ENCODE results near the gene MASP2.
"Not testable (repeated sequence)": the region's sequence is repeated elsewhere in the genome, so short reads cannot be mapped to it uniquely, and the experiment has no call there.

Gene MASP2

DNA sequence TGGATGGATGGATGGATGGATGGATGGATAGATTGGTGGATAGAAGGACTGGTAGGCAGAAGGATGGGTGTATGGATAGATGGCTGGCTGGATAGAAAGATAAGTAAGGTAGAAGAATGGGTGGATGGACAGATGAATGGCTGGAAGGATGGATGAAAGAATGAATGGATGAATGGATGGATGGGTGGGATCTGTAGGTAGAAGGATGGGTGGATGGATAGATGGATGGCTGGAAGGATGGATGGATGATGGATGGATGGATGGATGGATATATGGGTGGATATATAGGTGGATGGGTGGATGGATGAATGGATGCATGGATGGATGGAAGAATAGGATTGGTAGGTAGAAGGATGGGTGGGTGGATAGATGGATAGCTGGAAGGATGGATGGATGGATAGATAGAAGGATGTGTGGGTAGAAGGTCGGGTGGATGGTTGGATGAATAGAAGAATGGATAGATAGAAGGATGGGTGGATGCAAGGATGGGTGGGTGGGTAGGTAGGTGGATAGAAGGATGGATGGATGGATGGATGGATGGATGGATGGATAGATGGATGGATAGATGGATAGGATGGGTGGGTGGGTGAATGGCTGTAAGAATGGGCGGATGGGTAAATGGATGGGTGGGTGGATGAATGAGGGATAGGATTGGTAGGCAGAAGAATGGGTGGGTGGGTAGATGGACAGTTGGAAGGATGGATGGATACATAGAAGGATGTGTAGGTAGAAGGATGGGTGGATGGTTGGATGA is 7.5 kb downstream of the MASP2 start:
- DNase-seq (ENCODE audit: low read depth in 3 of 3, low spot score in 1 of 3) = no peak

DNA sequence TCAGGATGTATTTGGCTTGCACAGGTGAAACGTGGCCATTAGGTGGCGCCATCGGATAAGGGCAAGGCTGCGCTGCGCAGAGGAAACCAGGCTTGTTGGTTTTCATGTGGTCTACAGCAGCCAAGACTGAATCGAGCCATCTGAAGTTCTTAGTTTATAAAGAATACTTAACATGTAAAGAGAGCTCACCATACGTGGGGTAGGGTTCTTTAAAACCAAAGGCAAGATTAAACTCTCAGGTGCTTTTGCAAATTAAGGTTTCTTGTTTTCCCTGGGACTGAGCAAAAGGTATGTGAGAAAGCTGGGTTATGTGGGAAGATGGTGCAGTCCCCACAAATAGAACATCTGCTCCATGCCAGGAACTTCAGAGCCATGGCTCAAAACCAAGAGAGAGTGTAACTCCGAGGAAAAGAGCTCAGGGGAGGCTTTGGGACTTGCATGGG is 9.3 kb downstream of the MASP2 start:
- DNase-seq (ENCODE audit: low read depth in 3 of 3, low spot score in 1 of 3) = peak; percentile 75 to 84 (median 78)

DNA sequence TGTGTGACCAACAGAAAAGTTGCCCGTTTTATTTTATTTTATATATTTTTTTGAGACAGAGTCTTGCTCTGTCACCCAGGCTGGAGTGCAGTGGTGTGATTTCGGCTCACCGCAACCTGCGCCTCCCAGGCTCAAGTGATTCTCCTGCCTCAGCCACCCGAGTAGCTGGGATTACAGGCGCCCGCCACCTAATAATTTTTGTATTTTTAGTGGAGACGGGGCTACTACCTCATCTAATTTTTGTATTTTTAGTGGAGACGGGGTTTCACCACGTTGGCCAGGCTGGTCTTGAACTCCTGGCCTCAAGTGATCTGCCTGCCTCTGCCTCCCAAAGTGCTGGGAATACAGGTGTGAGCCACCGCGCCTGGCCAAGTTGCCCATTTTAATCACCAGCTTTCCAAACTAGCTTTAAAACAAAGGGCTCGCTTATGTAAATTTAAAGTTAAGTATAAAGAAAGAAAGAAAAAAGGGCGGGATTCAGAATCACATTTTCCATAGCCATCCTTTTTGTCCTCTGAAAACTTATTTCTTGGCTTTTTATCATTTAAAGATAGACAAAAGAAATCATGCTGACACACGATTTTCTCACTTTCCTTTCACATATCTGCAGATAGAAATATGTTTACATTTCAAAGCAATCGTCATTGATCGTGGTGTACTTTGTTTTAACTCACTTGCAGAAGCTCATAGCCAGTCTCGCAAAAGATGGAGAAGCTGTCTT is 9.9 kb downstream of the MASP2 start:
- DNase-seq (ENCODE audit: low read depth in 3 of 3, low spot score in 1 of 3) = not testable (repeated sequence)

DNA sequence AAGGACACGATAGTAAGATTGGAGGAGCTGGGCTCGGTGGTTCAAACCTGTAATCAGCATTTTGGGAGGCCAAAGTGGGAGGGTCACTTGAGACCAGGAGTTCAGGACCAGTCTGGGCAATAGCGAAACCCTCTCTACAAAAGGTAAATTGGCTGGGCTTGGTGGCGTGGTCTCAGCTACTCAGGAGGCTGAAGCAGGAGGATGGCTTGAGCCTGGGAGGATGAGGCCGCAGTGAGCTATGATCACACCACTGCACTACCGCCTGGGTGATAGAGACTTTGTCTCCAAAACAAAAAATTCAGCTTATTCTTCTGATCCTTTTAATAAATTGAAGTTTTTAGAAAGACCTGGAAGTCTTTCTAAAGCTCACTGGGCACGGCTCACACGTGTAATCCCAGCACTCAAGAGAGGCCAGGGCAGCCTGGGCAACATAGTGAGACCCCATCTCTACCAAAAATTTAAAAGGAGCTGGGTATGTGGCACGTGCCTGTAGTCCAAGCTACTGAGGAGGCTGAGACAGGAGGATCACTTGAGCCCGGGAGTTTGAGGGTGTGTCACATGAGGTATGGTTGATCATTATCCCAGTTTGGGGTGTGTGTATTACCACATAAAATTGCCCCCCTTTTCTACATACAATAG is 15.3 kb downstream of the MASP2 start:
- DNase-seq (ENCODE audit: low read depth in 3 of 3, low spot score in 1 of 3) = no peak

DNA sequence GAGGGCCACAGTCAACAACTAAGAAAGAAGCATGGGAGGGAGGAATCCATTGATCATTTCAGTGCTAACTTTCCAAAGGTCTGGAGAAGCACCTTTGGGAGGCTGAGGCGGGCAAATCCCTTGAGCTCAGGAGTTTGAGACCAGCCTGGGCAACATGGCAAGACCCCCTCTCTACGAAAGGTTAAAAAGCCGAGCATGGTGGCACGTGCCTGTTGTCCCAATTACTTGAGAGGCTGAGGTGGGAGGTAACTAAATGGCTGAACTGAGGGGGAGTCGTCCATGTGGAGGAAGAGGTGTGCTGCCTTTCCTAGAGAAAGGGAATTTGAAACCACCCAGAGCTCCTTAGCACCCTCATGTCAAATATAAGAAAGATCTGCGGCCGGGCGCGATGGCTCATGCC is 16.2 kb downstream of the MASP2 start:
- DNase-seq (ENCODE audit: low read depth in 3 of 3, low spot score in 1 of 3) = no peak

DNA sequence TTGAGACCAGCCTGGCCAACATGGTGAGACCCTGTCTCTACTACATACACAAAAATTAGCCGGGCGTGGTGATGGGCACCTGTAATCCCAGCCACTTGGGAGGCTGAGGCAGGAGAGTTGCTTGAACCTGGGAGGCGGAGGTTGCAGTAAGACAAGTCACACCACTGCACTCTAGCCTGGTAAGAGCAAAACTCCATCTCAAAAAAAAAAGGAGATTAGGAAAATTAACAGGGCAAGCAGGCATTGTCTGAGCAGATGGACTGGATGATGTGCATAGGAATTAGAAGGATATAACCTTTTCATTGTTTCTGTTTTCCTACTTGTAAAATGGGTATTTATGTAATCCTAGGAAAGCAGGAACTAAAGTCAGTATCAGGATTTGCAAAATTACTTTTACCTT is 19.0 kb downstream of the MASP2 start:
- no peak for DNase-seq (ENCODE audit: low read depth in 3 of 3, low spot score in 1 of 3)

DNA sequence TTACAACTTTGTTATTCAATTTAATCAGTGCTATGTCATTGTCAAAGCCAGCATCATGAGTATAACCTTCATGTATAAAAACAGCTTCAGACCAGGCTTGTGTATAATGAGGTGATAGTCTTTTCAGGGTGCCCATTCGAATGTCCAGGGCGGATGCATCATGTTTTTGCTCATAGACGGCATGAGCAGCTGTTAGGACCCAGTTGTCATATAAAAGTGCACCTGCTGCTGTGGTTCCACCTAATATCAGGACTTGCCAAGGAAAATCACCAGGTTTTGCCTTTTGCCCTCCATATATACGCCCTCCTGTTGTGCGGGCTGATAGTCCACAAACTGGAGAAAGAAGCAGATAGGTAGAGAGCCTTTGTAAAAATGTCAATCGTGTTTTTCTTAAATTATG is 19.7 kb downstream of the MASP2 start:
- no peak for DNase-seq (ENCODE audit: low read depth in 3 of 3, low spot score in 1 of 3)

DNA sequence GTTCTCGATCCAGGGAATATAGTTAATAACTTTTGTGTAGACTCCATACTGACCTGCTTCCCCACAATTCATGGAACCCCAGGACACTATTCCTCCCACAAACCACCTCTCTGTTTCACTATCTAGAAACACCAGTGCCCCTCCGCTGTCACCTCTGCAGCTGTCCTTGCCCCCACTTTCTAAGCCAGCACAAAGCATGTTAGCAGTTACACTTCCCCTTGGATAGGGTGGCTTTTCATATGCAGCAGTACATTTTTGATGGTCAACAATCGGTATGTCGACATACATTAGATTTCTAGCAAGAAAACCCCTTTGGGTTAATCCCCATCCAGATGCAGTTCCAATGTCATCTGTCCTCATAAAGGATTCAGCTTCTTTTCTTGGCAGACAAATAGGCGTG is 20.1 kb downstream of the MASP2 start:
- DNase-seq (ENCODE audit: low read depth in 3 of 3, low spot score in 1 of 3) = no peak

DNA sequence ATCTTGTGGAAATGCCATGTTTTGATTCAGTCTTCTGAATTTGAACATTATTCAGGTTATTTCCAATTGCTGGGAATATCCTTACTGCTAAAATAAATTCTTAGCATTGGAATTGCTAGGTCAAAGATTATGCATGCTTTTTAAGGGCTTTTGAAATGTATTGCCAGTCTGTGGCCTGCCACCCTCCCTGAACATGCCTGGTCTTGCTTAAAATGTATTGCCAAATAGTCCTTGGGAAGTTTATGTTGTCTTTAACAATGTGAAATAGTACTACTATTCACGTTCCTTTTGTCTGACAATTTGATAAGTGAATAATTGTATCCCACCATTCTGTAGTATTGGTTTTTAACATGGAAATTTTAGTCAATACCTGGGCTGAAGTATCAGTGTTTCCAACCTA is 21.0 kb downstream of the MASP2 start:
- DNase-seq (ENCODE audit: low read depth in 3 of 3, low spot score in 1 of 3) = no peak

DNA sequence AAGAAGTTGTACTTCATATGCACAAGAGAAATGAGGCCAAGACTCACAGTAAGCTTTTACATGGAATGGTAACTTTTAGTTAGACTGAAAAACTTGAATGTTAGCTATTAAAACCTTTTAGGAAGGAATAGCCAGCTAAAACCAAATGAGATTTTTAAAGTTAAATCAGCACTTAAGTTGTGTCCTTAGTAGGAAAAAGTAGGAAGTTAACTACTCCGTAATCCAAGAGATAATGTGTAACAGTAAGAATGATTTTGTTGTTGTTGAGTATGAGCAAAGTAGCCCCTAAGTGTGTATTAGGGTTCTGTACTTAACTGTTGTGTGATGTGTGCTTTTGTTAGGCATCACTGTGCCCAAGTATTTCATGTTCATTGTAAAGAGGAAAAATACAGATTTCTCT is 21.4 kb downstream of the MASP2 start:
- no peak for DNase-seq (ENCODE audit: low read depth in 3 of 3, low spot score in 1 of 3)

DNA sequence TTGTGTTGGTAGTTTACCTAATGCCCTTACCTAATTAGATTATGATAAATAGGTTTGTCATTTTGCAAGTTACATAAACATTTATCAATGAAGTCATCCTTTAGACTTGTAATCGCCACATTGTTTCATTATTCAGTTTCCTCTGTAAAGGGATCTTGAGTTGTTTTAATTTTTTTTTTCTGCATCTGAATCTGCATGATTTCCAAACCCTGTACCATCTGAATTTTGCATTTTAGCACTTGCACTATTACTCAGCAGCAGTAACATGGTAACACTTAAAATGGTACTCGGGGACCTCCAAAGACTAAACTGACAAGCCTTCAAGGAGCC is 22.2 kb downstream of the MASP2 start:
- no peak for DNase-seq (ENCODE audit: low read depth in 3 of 3, low spot score in 1 of 3)

DNA sequence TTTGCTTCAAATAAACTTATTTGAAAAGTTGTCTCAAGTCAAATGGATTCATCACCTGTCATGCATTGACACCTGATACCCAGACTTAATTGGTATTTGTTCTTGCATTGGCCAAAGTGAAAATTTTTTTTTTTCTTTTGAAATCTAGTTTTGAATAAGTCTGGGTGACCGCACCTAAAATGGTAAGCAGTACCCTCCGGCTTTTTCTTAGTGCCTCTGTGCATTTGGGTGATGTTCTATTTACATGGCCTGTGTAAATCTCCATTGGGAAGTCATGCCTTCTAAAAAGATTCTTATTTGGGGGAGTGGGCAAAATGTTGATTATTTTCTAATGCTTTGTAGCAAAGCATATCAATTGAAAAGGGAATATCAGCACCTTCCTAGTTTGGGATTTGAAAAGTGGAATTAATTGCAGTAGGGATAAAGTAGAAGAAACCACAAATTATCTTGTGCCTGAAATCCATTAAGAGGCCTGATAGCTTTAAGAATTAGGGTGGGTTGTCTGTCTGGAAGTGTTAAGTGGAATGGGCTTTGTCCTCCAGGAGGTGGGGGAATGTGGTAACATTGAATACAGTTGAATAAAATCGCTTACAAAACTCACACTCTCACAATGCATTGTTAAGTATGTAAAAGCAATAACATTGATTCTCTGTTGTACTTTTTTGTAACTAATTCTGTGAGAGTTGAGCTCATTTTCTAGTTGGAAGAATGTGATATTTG is 22.7 kb downstream of the MASP2 start:
- no peak for DNase-seq (ENCODE audit: low read depth in 3 of 3, low spot score in 1 of 3)

DNA sequence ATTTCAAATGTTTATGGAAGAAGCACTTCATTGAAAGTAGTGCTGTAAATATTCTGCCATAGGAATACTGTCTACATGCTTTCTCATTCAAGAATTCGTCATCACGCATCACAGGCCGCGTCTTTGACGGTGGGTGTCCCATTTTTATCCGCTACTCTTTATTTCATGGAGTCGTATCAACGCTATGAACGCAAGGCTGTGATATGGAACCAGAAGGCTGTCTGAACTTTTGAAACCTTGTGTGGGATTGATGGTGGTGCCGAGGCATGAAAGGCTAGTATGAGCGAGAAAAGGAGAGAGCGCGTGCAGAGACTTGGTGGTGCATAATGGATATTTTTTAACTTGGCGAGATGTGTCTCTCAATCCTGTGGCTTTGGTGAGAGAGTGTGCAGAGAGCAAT is 23.8 kb downstream of the MASP2 start:
- DNase-seq (ENCODE audit: low read depth in 3 of 3, low spot score in 1 of 3) = no peak

DNA sequence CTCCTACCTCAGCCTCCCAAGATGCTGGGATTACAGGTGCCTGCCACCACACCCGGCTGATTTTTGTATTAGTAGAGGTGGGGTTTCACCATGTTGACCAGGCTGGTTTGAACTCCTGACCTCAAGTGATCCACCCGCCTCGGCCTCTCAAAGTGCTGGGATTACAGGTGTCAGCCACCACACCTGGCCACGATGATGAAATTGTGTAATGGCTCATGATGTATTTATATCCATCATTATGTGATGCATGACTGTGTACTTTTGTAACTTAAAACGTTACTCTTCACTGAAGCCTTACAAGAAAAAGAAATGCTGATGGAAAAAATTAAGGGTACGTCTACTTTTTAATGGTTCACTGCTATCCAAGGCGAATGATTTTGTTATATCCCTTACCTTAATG is 27.1 kb downstream of the MASP2 start:
- DNase-seq (ENCODE audit: low read depth in 3 of 3, low spot score in 1 of 3) = no peak

DNA sequence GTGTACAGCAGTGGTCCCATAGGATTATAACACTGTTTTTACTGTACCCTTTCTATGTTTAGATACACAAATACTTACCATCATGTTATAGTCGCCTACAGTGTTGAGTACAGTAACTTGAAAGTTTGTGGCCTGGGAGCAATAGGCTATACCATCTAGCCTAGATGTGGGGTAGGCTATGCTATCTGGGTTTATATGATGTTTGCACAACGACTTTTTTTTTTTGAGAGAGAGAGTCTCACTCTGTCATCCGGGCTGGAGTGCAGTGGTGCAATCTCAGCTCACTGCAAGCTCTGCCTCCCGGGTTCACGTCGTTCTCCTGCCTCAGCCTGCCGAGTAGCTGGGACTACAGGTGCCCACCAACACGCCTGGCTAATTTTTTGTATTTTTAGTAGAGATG is 27.7 kb downstream of the MASP2 start:
- DNase-seq (ENCODE audit: low read depth in 3 of 3, low spot score in 1 of 3) = not testable (repeated sequence)

DNA sequence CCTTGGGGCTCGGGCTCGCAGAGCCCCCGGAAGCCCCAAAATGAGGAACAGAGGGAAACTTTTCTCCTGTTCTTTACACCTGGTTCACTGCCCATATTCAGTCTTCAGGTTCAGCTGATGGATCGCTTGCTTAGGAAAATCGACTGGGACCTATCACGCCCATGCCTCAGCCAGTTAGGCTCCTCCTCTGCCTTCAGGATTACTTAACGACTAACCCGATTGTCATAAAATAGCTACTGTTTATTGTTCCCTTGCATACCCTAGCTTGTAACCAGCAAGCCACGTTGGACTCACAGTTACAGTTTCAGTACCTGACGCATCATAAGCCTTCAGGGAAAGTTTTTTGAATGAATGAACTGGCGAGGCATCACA is 33.9 kb downstream of the MASP2 start:
- no peak for DNase-seq (ENCODE audit: low read depth in 3 of 3, low spot score in 1 of 3)

DNA sequence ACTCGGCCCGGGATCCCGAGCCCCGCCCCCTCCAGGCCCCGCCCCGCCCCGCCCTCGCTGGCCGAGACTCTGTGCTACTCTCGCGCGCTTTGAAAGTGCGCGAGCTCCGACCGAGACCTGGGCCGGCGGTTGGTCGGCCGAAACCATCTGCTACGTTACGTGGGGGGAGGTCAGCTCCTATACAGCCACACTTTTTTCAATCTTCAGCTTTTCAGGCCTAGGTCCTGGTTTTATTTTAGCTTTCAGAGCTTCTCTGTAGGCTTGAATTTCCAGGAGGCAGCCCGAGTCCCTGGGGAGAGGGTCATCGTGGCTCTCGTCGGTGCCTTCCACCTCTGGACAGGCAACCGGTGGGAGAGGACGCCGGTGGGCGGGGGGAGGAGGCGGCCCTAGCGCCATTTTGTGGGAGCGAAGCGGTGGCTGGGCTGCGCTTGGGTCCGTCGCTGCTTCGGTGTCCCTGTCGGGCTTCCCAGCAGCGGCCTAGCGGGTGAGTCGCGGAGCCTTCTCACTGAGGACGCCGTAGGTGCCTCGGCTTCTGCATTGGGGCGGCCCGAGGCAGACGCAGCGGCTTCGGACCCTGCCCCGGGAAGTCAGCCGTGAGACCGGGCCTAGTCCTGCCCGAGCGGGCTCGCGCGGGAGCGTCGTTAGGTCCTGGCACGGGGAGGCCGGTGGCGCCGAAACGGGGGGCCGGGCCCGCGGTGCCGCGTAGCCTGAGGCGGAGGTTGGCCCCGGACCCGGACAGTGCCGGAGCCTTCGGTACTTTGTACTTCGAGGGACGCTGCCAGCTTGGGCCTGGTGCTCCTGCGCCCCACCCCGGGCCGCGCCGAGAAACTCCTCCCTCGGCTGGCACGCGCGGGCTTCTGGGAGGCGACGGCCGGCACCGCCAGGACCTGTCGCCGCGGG is 34.5 kb downstream of the MASP2 start, which contains the start of gene TARDBP:
Gene TARDBP (plus strand): TSS at position 395 of the 900 bp plus-strand sequence. CDS start 1,074 bp downstream, outside the sequence.
- peak; percentile 71 to 84 (median 74) for DNase-seq (ENCODE audit: low read depth in 3 of 3, low spot score in 1 of 3)

DNA sequence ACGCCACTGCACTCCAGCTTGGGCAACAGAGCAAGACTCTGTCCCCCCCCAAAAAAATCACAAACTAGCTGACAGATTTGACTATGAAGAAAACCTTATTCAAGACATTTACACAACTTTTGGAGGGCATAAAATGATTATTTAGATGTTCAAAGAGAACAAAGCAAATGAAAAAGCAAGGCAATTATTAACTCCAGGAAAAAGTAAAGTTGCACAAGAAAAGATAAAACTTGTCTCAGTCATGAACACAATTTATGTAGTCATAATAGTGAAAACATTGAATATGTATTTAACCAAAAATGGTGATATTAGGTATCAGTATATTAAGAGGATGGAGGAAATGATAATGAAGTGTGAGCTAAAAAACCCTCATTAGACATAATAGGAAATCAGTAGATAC is 46.5 kb downstream of the MASP2 start:
- DNase-seq (ENCODE audit: low read depth in 3 of 3, low spot score in 1 of 3) = no peak

DNA sequence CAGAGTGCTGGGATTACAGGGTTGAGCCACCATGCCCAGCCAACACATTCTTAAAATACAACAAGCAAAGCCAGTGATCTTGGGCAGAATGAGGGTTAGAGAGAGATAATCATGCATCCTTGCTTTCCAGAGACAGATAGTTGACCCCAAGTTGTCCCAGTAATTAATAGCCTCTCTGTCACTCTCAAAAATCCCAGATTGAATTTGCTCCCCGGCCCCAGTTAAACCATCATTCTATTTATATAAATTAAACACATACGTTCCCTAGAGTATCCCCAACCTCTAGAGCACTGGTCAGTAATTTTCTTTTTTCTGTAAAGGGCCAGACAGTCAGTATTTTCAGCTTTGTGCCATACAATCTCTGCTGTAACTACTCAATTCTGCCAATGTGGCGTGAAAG is 50.9 kb downstream of the MASP2 start:
- no peak for DNase-seq (ENCODE audit: low read depth in 3 of 3, low spot score in 1 of 3)

DNA sequence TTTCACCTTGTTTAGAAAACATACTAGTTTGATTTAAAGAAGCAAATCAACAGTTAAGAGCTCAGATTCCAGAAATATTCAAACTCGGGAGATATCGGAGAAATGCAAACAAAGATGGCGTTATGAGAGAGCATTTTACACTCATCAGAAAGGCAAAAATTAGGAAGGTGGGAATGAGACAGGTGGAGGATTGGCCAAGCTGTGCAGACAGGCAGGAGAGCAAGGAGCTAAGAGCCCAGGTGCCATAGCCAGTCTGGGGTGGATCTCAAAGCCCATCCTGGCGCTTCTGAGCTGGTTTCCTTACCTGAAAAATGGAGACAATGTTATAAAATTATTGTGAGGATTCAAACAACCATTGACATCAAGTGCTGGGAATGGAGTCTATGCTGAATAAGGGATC is 54.2 kb downstream of the MASP2 start:
- no peak for DNase-seq (ENCODE audit: low read depth in 3 of 3, low spot score in 1 of 3)

DNA sequence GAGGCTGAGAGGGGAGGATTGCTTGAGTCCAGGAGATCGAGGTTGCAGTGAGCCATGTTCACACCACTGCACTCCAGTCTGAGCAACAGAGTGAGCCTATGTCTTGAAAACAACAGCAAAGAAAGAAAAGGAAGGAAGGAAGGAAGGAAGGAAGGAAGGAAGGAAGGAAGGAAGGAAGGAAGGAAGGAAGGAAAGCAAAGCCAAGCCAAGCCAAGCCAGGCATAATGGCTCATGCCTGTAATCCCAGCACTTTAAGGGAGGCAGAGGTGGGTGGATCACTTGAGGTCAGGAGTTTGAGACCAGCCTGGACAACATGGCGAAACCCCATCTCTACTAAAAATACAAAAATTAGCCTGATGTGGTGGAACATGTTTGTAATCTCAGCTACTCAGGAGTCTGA is 55.0 kb downstream of the MASP2 start:
- not testable (repeated sequence) for DNase-seq (ENCODE audit: low read depth in 3 of 3, low spot score in 1 of 3)

Measured in stimulated activated CD4-positive, alpha-beta T cell treated with anti-CD3 and anti-CD28 coated beads, TNF-alpha, amount 100 ng/mL, for 1 hour (primary cell).